IMR-90 (cell line): ENCODE results near the gene ATP6V0E2. TPM values are rescaled to one million over a fixed set of nuclear protein-coding genes. Genes with fewer than 3 reads are reported as not detected.

Experiments used
- ATAC-seq: fragments of 200-7000 bp; cut with Tn5 transposase; 2 replicates; pipeline ENCODE4 v1.9.1; 2020; ENCODE audit warnings: low read depth, mild to moderate bottlenecking, moderate library complexity
- BruUV-seq: library from RNA; stranded (reverse); fragments of 400-500 nt; replicated peaks from 2 replicates; lab custom pipeline; 2021; lab: Mats Ljungman, UMichigan
- CTCF ChIA-PET: fragments of 300-600 bp; formaldehyde crosslinking; extraction: SDS; loops from one replicate; lab custom pipeline; 2021; ENCODE audit warnings: antibody characterized with exemption; lab: Yijun Ruan, JAX
- POLR2A ChIA-PET: fragments of 300-600 bp; sonication (Branson Sonifier 250); formaldehyde crosslinking; loops from one replicate; lab custom pipeline; 2022; ENCODE audit warnings: antibody characterized with exemption; ENCODE audit not compliant: unreplicated experiment; lab: Charles Lee
- DNase-seq: peaks from one replicate; pipeline ENCODE4 v3.0.0; 2013
- H2AFZ ChIP-seq: replicated peaks from 2 replicates; pipeline ENCODE3; 2013; ENCODE audit warnings: low read length, mild to moderate bottlenecking; ENCODE audit not compliant: poor library complexity
- H2AK5ac ChIP-seq: 2 replicates; pipeline ENCODE4 v1.6.1; 2013; ENCODE audit warnings: low read depth, low read length, inconsistent platforms
- H2AK9ac ChIP-seq: replicated peaks from 2 replicates; pipeline ENCODE3; 2013; ENCODE audit warnings: mild to moderate bottlenecking, low read depth, low read length, moderate library complexity; ENCODE audit not compliant: poor library complexity
- H2BK120ac ChIP-seq: 2 replicates; pipeline ENCODE4 v1.6.1; 2013; ENCODE audit warnings: low read depth, low read length, inconsistent platforms
- H2BK15ac ChIP-seq: 3 replicates; pipeline ENCODE4 v1.6.1; 2013; ENCODE audit warnings: low read depth, low read length, inconsistent platforms
- H2BK20ac ChIP-seq: 2 replicates; pipeline ENCODE4 v1.6.1; 2013; ENCODE audit warnings: low read depth, mild to moderate bottlenecking, inconsistent platforms, low read length, moderate library complexity
- H2BK5ac ChIP-seq: 2 replicates; pipeline ENCODE4 v1.6.1; 2013; ENCODE audit warnings: mild to moderate bottlenecking, low read depth, low read length, inconsistent platforms; ENCODE audit not compliant: poor library complexity, severe bottlenecking
- H3K14ac ChIP-seq: replicated peaks from 2 replicates; pipeline ENCODE4 v1.6.1; 2013; ENCODE audit warnings: low read depth, low read length, inconsistent platforms
- H3K18ac ChIP-seq: 2 replicates; pipeline ENCODE4 v1.6.1; 2013; ENCODE audit warnings: low read depth, low read length, control low read depth
- H3K23ac ChIP-seq: 2 replicates; pipeline ENCODE4 v1.6.1; 2013; ENCODE audit warnings: low read depth, low read length, inconsistent platforms
- H3K27ac ChIP-seq: 2 replicates; pipeline ENCODE4 v1.5.1; 2013; ENCODE audit warnings: mild to moderate bottlenecking, control low read depth, low read length; ENCODE audit not compliant: insufficient read depth
- H3K27me3 ChIP-seq: 2 replicates; pipeline ENCODE4 v1.6.1; 2013; ENCODE audit warnings: low read length; ENCODE audit not compliant: control insufficient read depth, insufficient read depth
- H3K36me3 ChIP-seq: 2 replicates; pipeline ENCODE4 v1.6.1; 2013; ENCODE audit warnings: low read length, mixed read lengths; ENCODE audit not compliant: control insufficient read depth, insufficient read depth
- H3K4ac ChIP-seq: 2 replicates; pipeline ENCODE4 v1.6.1; 2013; ENCODE audit warnings: low read depth, low read length, inconsistent platforms
- H3K4me1 ChIP-seq: 2 replicates; pipeline ENCODE4 v1.6.1; 2013; ENCODE audit warnings: low read length, mixed read lengths; ENCODE audit not compliant: control insufficient read depth, insufficient read depth
- H3K4me2 ChIP-seq: 2 replicates; pipeline ENCODE4 v1.6.1; 2013; ENCODE audit warnings: low read depth, mild to moderate bottlenecking, control low read depth, low read length, moderate library complexity
- H3K4me3 ChIP-seq: 2 replicates; pipeline ENCODE4 v1.5.1; 2013; ENCODE audit warnings: low read depth, mild to moderate bottlenecking, control low read depth, low read length, moderate library complexity; ENCODE audit not compliant: insufficient read depth
- H3K56ac ChIP-seq: 2 replicates; pipeline ENCODE4 v1.6.1; 2013; ENCODE audit warnings: low read length, inconsistent platforms; ENCODE audit not compliant: insufficient read depth; ENCODE audit errors: extremely low read depth
- H3K79me1 ChIP-seq, 2 experiments: 2 replicates each; pipeline ENCODE4 v1.6.1; 2013; ENCODE audit warnings: low read length in 2 of 2, inconsistent platforms in 1 of 2, low read depth in 1 of 2
- H3K9ac ChIP-seq: 2 replicates; pipeline ENCODE4 v1.6.1; 2013; ENCODE audit warnings: low read depth, low read length, control low read depth
- H3K9me1 ChIP-seq: 2 replicates; pipeline ENCODE4 v1.6.1; 2013; ENCODE audit warnings: low read length, inconsistent platforms; ENCODE audit not compliant: insufficient read depth
- H3K9me3 ChIP-seq: 2 replicates; pipeline ENCODE4 v1.6.1; 2013; ENCODE audit warnings: low read length; ENCODE audit not compliant: control insufficient read depth, insufficient read depth
- H4K20me1 ChIP-seq: 2 replicates; pipeline ENCODE4 v1.6.1; 2013; ENCODE audit warnings: low read length, inconsistent platforms; ENCODE audit not compliant: insufficient read depth
- H4K5ac ChIP-seq: 2 replicates; pipeline ENCODE4 v1.6.1; 2013; ENCODE audit warnings: mild to moderate bottlenecking, low read depth, low read length, control low read depth
- H4K8ac ChIP-seq, 2 experiments: 2 replicates each; pipeline ENCODE4 v1.6.1; 2013; ENCODE audit warnings: low read depth in 2 of 2, low read length in 2 of 2, control low read depth in 1 of 2, inconsistent platforms in 1 of 2
- H4K91ac ChIP-seq: 2 replicates; pipeline ENCODE4 v1.6.1; 2013; ENCODE audit warnings: low read depth, low read length, inconsistent platforms; ENCODE audit not compliant: insufficient read depth
- CTCF ChIP-seq: conservative IDR thresholded peaks from 2 replicates; pipeline ENCODE4 v1.5.1; 2012; ENCODE audit warnings: mild to moderate bottlenecking, low read depth, low read length, improper control_type of control experiment
- MXI1 ChIP-seq: IDR thresholded peaks from 2 replicates; pipeline ENCODE4 v1.6.1; 2012; ENCODE audit warnings: low read depth, mild to moderate bottlenecking, low read length, moderate library complexity, borderline replicate concordance
- POLR2A ChIP-seq: IDR thresholded peaks from 2 replicates; pipeline ENCODE4 v1.6.1; 2012; ENCODE audit warnings: mild to moderate bottlenecking, low read depth, low read length
- RAD21 ChIP-seq: IDR thresholded peaks from 2 replicates; pipeline ENCODE4 v1.6.1; 2012; ENCODE audit warnings: low read length, improper control_type of control experiment
- RCOR1 ChIP-seq: IDR thresholded peaks from 2 replicates; pipeline ENCODE4 v1.6.1; 2012; ENCODE audit warnings: mild to moderate bottlenecking, low read length, improper control_type of control experiment; ENCODE audit not compliant: insufficient replicate concordance
- RFX5 ChIP-seq: IDR thresholded peaks from 2 replicates; pipeline ENCODE4 v1.8.0; 2012; ENCODE audit warnings: low read depth, mild to moderate bottlenecking, low read length, moderate library complexity
- SMC3 ChIP-seq: fragments of 150-350 bp; IDR thresholded peaks from 2 replicates; pipeline ENCODE4 v1.6.1; 2016; ENCODE audit warnings: low read depth, mild to moderate bottlenecking, antibody characterized with exemption, low read length, moderate library complexity
- WGBS, 2 experiments: methylation state at CpG; one replicate each; pipeline versions ENCODE4 v1.1.5 to v1.1.7; 2013; ENCODE audit warnings: missing lambda C conversion rate in 2 of 2; ENCODE audit not compliant: insufficient read length in 1 of 2; ENCODE audit errors: extremely low coverage in 2 of 2; 5-methylcytosine and 5-hydroxymethylcytosine counted together
- dilution Hi-C: fragments of 300-500 bp; cut with HindIII; formaldehyde crosslinking; loops from one replicate; pipeline ENCODE4 v1.14.3; 2018; ENCODE audit warnings: low sequenced_read_pairs; ENCODE audit not compliant: unreplicated experiment
- in situ Hi-C: fragments of 300-500 bp; cut with MboI; formaldehyde crosslinking; loops from 3 replicates; pipeline ENCODE4 v1.14.3; 2019; ENCODE audit warnings: low sequenced_read_pairs, inconsistent platforms, mixed read lengths
- intact Hi-C: fragments of 100-400 bp; cut with micrococcal nuclease; formaldehyde crosslinking; loops from 2 replicates; pipeline ENCODE4 v1.10.0; 2022
- polyA plus RNA-seq, 3 experiments: library from polyadenylated mRNA; depleted of rRNA; stranded (reverse); fragments of >200 nt; gene quantifications; 2 replicates each; pipeline ENCODE4 v1.2.3, GENCODE V29; 2012; ENCODE audit warnings: low replicate concordance in 1 of 3
- total RNA-seq: library from RNA; depleted of rRNA; stranded (reverse); fragments of >200 nt; gene quantifications from 2 replicates; pipeline ENCODE4 v1.2.3, GENCODE V29; 2012

ATP6V0E2 gene
- total and polyA plus RNA-seq, 2 of the 4 experiments (the other 2 are of a cell fraction), result 5.7 to 30.3 TPM

GRCh38 chr7:149861728-149862045 is 12.1 kb upstream of the ATP6V0E2 start (continued):
- no peak for TF ChIP-seq CTCF
- TF ChIP-seq RFX5, result no peak

GRCh38 chr7:149862156-149862555 is 11.6 kb upstream of the ATP6V0E2 start:
- CTCF ChIA-PET, result no interaction called here
- Histone ChIP-seq H2BK120ac (no peak overlapping the region), H3K9me1 (peaks cover 9% of the 10 kb centered on the region; the same call in 1 of the 2 replicates), H2BK5ac (no peak overlapping the region), H4K8ac (no peak overlapping the region), H3K27ac (no peak overlapping the region), H4K5ac (no peak overlapping the region), H3K4ac (no peak overlapping the region), H3K27me3 (no peaks in the 10 kb centered on the region), H2AK5ac (no peak overlapping the region), H3K14ac (no peak overlapping the region), H3K4me2 (no peak overlapping the region), H3K18ac (no peak overlapping the region), H2AFZ (no peak overlapping the region), H2BK20ac (no peak overlapping the region), H2BK15ac (no peak overlapping the region), H2AK9ac (no peak overlapping the region), H3K79me1 (no peaks in the 10 kb centered on the region), H3K56ac (no peak overlapping the region), H3K4me1 (peaks cover 3% of the 10 kb centered on the region), H3K23ac (no peak overlapping the region), H4K91ac (no peak overlapping the region), H3K4me3 (no peak overlapping the region), H3K9ac (no peak overlapping the region), H3K36me3 (peaks cover 48% of the 10 kb centered on the region), H3K9me3 (no peaks in the 10 kb centered on the region), H4K20me1 (no peaks in the 10 kb centered on the region)
- DNase-seq, result no peak
- intact Hi-C loops, result no loop called here
- no peak for ATAC-seq
- in situ Hi-C loops, result loop anchor here (25.0 kb wide), 1 partner anchor 550 kb away; a partner anchor contains a TSS
- BruUV-seq, result no TSS peak
- no peak for TF ChIP-seq RCOR1
- TF ChIP-seq RAD21, result no peak
- no peak for TF ChIP-seq CTCF
- TF ChIP-seq SMC3, result no peak
- TF ChIP-seq MXI1, result no peak
- TF ChIP-seq POLR2A, result no peak
- TF ChIP-seq RFX5, result no peak
- dilution Hi-C loops, result no loop called here
- POLR2A ChIA-PET, result no interaction called here
- 96% methylated on average over 8 of the region's 18 CpGs; no CpG with 5 or more reads in 1 of the 2 experiments for WGBS, 2 experiments
